IMR-90 (cell line): Measurements from ENCODE around the gene COL2A1. TPM values are rescaled to one million over a fixed set of nuclear protein-coding genes. Genes with fewer than 3 reads are reported as not detected.

Experiments
- ATAC-seq: fragments of 200-7000 bp; cut with Tn5 transposase; 2 replicates; pipeline ENCODE4 v1.9.1; 2020; ENCODE audit warnings: low read depth, mild to moderate bottlenecking, moderate library complexity
- BruUV-seq: library from RNA; stranded (reverse); fragments of 400-500 nt; replicated peaks from 2 replicates; lab custom pipeline; 2021; lab: Mats Ljungman, UMichigan
- CTCF ChIA-PET: fragments of 300-600 bp; formaldehyde crosslinking; extraction: SDS; loops from one replicate; lab custom pipeline; 2021; ENCODE audit warnings: antibody characterized with exemption; lab: Yijun Ruan, JAX
- POLR2A ChIA-PET: fragments of 300-600 bp; sonication (Branson Sonifier 250); formaldehyde crosslinking; loops from one replicate; lab custom pipeline; 2022; ENCODE audit warnings: antibody characterized with exemption; ENCODE audit not compliant: unreplicated experiment; lab: Charles Lee
- DNase-seq: peaks from one replicate; pipeline ENCODE4 v3.0.0; 2013
- H2AFZ ChIP-seq: replicated peaks from 2 replicates; pipeline ENCODE3; 2013; ENCODE audit warnings: low read length, mild to moderate bottlenecking; ENCODE audit not compliant: poor library complexity
- H2AK5ac ChIP-seq: 2 replicates; pipeline ENCODE4 v1.6.1; 2013; ENCODE audit warnings: low read depth, low read length, inconsistent platforms
- H2AK9ac ChIP-seq: replicated peaks from 2 replicates; pipeline ENCODE3; 2013; ENCODE audit warnings: mild to moderate bottlenecking, low read depth, low read length, moderate library complexity; ENCODE audit not compliant: poor library complexity
- H2BK120ac ChIP-seq: 2 replicates; pipeline ENCODE4 v1.6.1; 2013; ENCODE audit warnings: low read depth, low read length, inconsistent platforms
- H2BK15ac ChIP-seq: 3 replicates; pipeline ENCODE4 v1.6.1; 2013; ENCODE audit warnings: low read depth, low read length, inconsistent platforms
- H2BK20ac ChIP-seq: 2 replicates; pipeline ENCODE4 v1.6.1; 2013; ENCODE audit warnings: low read depth, mild to moderate bottlenecking, inconsistent platforms, low read length, moderate library complexity
- H2BK5ac ChIP-seq: 2 replicates; pipeline ENCODE4 v1.6.1; 2013; ENCODE audit warnings: mild to moderate bottlenecking, low read depth, low read length, inconsistent platforms; ENCODE audit not compliant: poor library complexity, severe bottlenecking
- H3K14ac ChIP-seq: replicated peaks from 2 replicates; pipeline ENCODE4 v1.6.1; 2013; ENCODE audit warnings: low read depth, low read length, inconsistent platforms
- H3K18ac ChIP-seq: 2 replicates; pipeline ENCODE4 v1.6.1; 2013; ENCODE audit warnings: low read depth, low read length, control low read depth
- H3K23ac ChIP-seq: 2 replicates; pipeline ENCODE4 v1.6.1; 2013; ENCODE audit warnings: low read depth, low read length, inconsistent platforms
- H3K27ac ChIP-seq: 2 replicates; pipeline ENCODE4 v1.5.1; 2013; ENCODE audit warnings: mild to moderate bottlenecking, control low read depth, low read length; ENCODE audit not compliant: insufficient read depth
- H3K27me3 ChIP-seq: 2 replicates; pipeline ENCODE4 v1.6.1; 2013; ENCODE audit warnings: low read length; ENCODE audit not compliant: control insufficient read depth, insufficient read depth
- H3K36me3 ChIP-seq: 2 replicates; pipeline ENCODE4 v1.6.1; 2013; ENCODE audit warnings: low read length, mixed read lengths; ENCODE audit not compliant: control insufficient read depth, insufficient read depth
- H3K4ac ChIP-seq: 2 replicates; pipeline ENCODE4 v1.6.1; 2013; ENCODE audit warnings: low read depth, low read length, inconsistent platforms
- H3K4me1 ChIP-seq: 2 replicates; pipeline ENCODE4 v1.6.1; 2013; ENCODE audit warnings: low read length, mixed read lengths; ENCODE audit not compliant: control insufficient read depth, insufficient read depth
- H3K4me2 ChIP-seq: 2 replicates; pipeline ENCODE4 v1.6.1; 2013; ENCODE audit warnings: low read depth, mild to moderate bottlenecking, control low read depth, low read length, moderate library complexity
- H3K4me3 ChIP-seq: 2 replicates; pipeline ENCODE4 v1.5.1; 2013; ENCODE audit warnings: low read depth, mild to moderate bottlenecking, control low read depth, low read length, moderate library complexity; ENCODE audit not compliant: insufficient read depth
- H3K56ac ChIP-seq: 2 replicates; pipeline ENCODE4 v1.6.1; 2013; ENCODE audit warnings: low read length, inconsistent platforms; ENCODE audit not compliant: insufficient read depth; ENCODE audit errors: extremely low read depth
- H3K79me1 ChIP-seq, 2 experiments: 2 replicates each; pipeline ENCODE4 v1.6.1; 2013; ENCODE audit warnings: low read length in 2 of 2, inconsistent platforms in 1 of 2, low read depth in 1 of 2
- H3K9ac ChIP-seq: 2 replicates; pipeline ENCODE4 v1.6.1; 2013; ENCODE audit warnings: low read depth, low read length, control low read depth
- H3K9me1 ChIP-seq: 2 replicates; pipeline ENCODE4 v1.6.1; 2013; ENCODE audit warnings: low read length, inconsistent platforms; ENCODE audit not compliant: insufficient read depth
- H3K9me3 ChIP-seq: 2 replicates; pipeline ENCODE4 v1.6.1; 2013; ENCODE audit warnings: low read length; ENCODE audit not compliant: control insufficient read depth, insufficient read depth
- H4K20me1 ChIP-seq: 2 replicates; pipeline ENCODE4 v1.6.1; 2013; ENCODE audit warnings: low read length, inconsistent platforms; ENCODE audit not compliant: insufficient read depth
- H4K5ac ChIP-seq: 2 replicates; pipeline ENCODE4 v1.6.1; 2013; ENCODE audit warnings: mild to moderate bottlenecking, low read depth, low read length, control low read depth
- H4K8ac ChIP-seq, 2 experiments: 2 replicates each; pipeline ENCODE4 v1.6.1; 2013; ENCODE audit warnings: low read depth in 2 of 2, low read length in 2 of 2, control low read depth in 1 of 2, inconsistent platforms in 1 of 2
- H4K91ac ChIP-seq: 2 replicates; pipeline ENCODE4 v1.6.1; 2013; ENCODE audit warnings: low read depth, low read length, inconsistent platforms; ENCODE audit not compliant: insufficient read depth
- CEBPB ChIP-seq: IDR thresholded peaks from 2 replicates; pipeline ENCODE4 v1.6.1; 2012; ENCODE audit warnings: low read depth, low read length, improper control_type of control experiment
- CHD1 ChIP-seq: IDR thresholded peaks from 2 replicates; pipeline ENCODE4 v1.6.1; 2012; ENCODE audit warnings: low read depth, low read length, improper control_type of control experiment
- CTCF ChIP-seq: conservative IDR thresholded peaks from 2 replicates; pipeline ENCODE4 v1.5.1; 2012; ENCODE audit warnings: mild to moderate bottlenecking, low read depth, low read length, improper control_type of control experiment
- FOS ChIP-seq: fragments of 150-350 bp; IDR thresholded peaks from 2 replicates; pipeline ENCODE4 v1.6.1; 2016; ENCODE audit warnings: low read depth, low read length
- MAFK ChIP-seq: IDR thresholded peaks from 2 replicates; pipeline ENCODE4 v1.6.1; 2012; ENCODE audit warnings: low read depth, low read length, improper control_type of control experiment
- MAZ ChIP-seq: IDR thresholded peaks from 2 replicates; pipeline ENCODE4 v1.6.1; 2012; ENCODE audit warnings: low read depth, mild to moderate bottlenecking, low read length, improper control_type of control experiment, moderate library complexity, borderline replicate concordance
- MXI1 ChIP-seq: IDR thresholded peaks from 2 replicates; pipeline ENCODE4 v1.6.1; 2012; ENCODE audit warnings: low read depth, mild to moderate bottlenecking, low read length, moderate library complexity, borderline replicate concordance
- NFE2L2 ChIP-seq: fragments of 150-350 bp; IDR thresholded peaks from 2 replicates; pipeline ENCODE4 v1.6.1; 2016; ENCODE audit warnings: low read depth, mild to moderate bottlenecking, low read length
- POLR2A ChIP-seq: IDR thresholded peaks from 2 replicates; pipeline ENCODE4 v1.6.1; 2012; ENCODE audit warnings: mild to moderate bottlenecking, low read depth, low read length
- RAD21 ChIP-seq: IDR thresholded peaks from 2 replicates; pipeline ENCODE4 v1.6.1; 2012; ENCODE audit warnings: low read length, improper control_type of control experiment
- RCOR1 ChIP-seq: IDR thresholded peaks from 2 replicates; pipeline ENCODE4 v1.6.1; 2012; ENCODE audit warnings: mild to moderate bottlenecking, low read length, improper control_type of control experiment; ENCODE audit not compliant: insufficient replicate concordance
- RFX5 ChIP-seq: IDR thresholded peaks from 2 replicates; pipeline ENCODE4 v1.8.0; 2012; ENCODE audit warnings: low read depth, mild to moderate bottlenecking, low read length, moderate library complexity
- SMC3 ChIP-seq: fragments of 150-350 bp; IDR thresholded peaks from 2 replicates; pipeline ENCODE4 v1.6.1; 2016; ENCODE audit warnings: low read depth, mild to moderate bottlenecking, antibody characterized with exemption, low read length, moderate library complexity
- USF2 ChIP-seq: fragments of 150-350 bp; IDR thresholded peaks from 2 replicates; pipeline ENCODE4 v1.6.1; 2017; ENCODE audit warnings: mild to moderate bottlenecking, antibody characterized with exemption, low read length, low read depth
- WGBS, 2 experiments: methylation state at CpG; one replicate each; pipeline versions ENCODE4 v1.1.5 to v1.1.7; 2013; ENCODE audit warnings: missing lambda C conversion rate in 2 of 2; ENCODE audit not compliant: insufficient read length in 1 of 2; ENCODE audit errors: extremely low coverage in 2 of 2; 5-methylcytosine and 5-hydroxymethylcytosine counted together
- dilution Hi-C: fragments of 300-500 bp; cut with HindIII; formaldehyde crosslinking; loops from one replicate; pipeline ENCODE4 v1.14.3; 2018; ENCODE audit warnings: low sequenced_read_pairs; ENCODE audit not compliant: unreplicated experiment
- in situ Hi-C: fragments of 300-500 bp; cut with MboI; formaldehyde crosslinking; loops from 3 replicates; pipeline ENCODE4 v1.14.3; 2019; ENCODE audit warnings: low sequenced_read_pairs, inconsistent platforms, mixed read lengths
- intact Hi-C: fragments of 100-400 bp; cut with micrococcal nuclease; formaldehyde crosslinking; loops from 2 replicates; pipeline ENCODE4 v1.10.0; 2022
- polyA plus RNA-seq, 3 experiments: library from polyadenylated mRNA; depleted of rRNA; stranded (reverse); fragments of >200 nt; gene quantifications; 2 replicates each; pipeline ENCODE4 v1.2.3, GENCODE V29; 2012; ENCODE audit warnings: low replicate concordance in 1 of 3
- total RNA-seq: library from RNA; depleted of rRNA; stranded (reverse); fragments of >200 nt; gene quantifications from 2 replicates; pipeline ENCODE4 v1.2.3, GENCODE V29; 2012

The COL2A1 gene
- total and polyA plus RNA-seq, 2 of the 4 experiments (the other 2 are of a cell fraction) = 0.05 TPM; not detected in 1

GRCh38 chr12:47965581-47965980 is 38.7 kb downstream of the COL2A1 start:
- in situ Hi-C loops = no loop called here
- H2BK120ac ChIP-seq = no peak overlapping the region

More at GRCh38 chr12:47965581-47965980, 38.7 kb downstream of the COL2A1 start:
- Histone ChIP-seq H3K79me1 (peaks cover 3 to 20% of the 10 kb centered on the region in 2 experiments; a peak in 3 of 4 replicates), H2BK15ac (no peak overlapping the region), H3K27ac (no peak overlapping the region), H2AK5ac (no peak overlapping the region), H3K36me3 (peaks cover 8% of the 10 kb centered on the region), H4K91ac (no peak overlapping the region), H2AK9ac (no peak overlapping the region), H2BK5ac (no peak overlapping the region), H3K14ac (no peak overlapping the region), H4K20me1 (no peaks in the 10 kb centered on the region), H3K56ac (no peak overlapping the region), H4K8ac (no peak overlapping the region), H3K4me2 (no peak overlapping the region), H4K5ac (no peak overlapping the region), H3K18ac (no peak overlapping the region), H3K27me3 (peaks cover 2% of the 10 kb centered on the region), H3K9ac (no peak overlapping the region), H3K9me3 (no peaks in the 10 kb centered on the region), H3K4me3 (no peak overlapping the region), H2AFZ (no peak overlapping the region), H3K4me1 (peaks cover 3% of the 10 kb centered on the region), H3K9me1 (peaks cover 3% of the 10 kb centered on the region; the same call in 1 of the 2 replicates), H2BK20ac (no peak overlapping the region), H3K23ac (no peak overlapping the region), H3K4ac (no peak overlapping the region)
- DNase-seq (no peak), ATAC-seq (no peak)
- POLR2A ChIA-PET = no interaction called here
- BruUV-seq = no TSS peak
- CTCF ChIA-PET = no interaction called here
- TF ChIP-seq CEBPB (no peak), FOS (no peak), NFE2L2 (no peak), MAFK (no peak), RFX5 (no peak), MXI1 (no peak), RCOR1 (no peak), CHD1 (no peak), USF2 (no peak), SMC3 (no peak), POLR2A (no peak), RAD21 (no peak), CTCF (no peak), MAZ (no peak)
- intact Hi-C loops (loop anchor here (10.0 kb wide), 1 partner anchor 649 kb away; no protein-coding TSS in a partner anchor), dilution Hi-C loops (no loop called here)
- WGBS, 2 experiments = no CpG with 5 or more reads among the region's 3 CpGs
